ENCODE measurements around the gene SDC1.

DNA sequence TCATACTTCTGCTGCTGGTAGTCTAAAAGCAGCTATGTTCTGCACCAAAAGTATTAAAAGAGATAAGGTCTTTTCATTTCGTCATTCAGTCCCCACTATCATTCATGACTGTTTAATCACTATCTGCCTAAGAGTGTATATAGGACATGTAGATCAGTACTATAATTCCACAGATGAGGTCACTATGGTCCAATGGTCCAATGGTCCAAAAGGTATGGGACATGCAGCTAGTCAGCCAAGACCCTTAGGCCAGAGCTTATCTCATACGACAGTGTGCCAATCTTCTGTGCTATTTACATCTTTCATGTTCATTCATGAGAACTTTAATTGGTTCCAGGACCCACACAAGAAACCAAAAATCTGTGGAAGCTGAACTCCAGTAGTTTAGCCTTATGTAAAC is 42.6 kb upstream of the SDC1 start:
- TF ChIP-seq, protein P1, sequence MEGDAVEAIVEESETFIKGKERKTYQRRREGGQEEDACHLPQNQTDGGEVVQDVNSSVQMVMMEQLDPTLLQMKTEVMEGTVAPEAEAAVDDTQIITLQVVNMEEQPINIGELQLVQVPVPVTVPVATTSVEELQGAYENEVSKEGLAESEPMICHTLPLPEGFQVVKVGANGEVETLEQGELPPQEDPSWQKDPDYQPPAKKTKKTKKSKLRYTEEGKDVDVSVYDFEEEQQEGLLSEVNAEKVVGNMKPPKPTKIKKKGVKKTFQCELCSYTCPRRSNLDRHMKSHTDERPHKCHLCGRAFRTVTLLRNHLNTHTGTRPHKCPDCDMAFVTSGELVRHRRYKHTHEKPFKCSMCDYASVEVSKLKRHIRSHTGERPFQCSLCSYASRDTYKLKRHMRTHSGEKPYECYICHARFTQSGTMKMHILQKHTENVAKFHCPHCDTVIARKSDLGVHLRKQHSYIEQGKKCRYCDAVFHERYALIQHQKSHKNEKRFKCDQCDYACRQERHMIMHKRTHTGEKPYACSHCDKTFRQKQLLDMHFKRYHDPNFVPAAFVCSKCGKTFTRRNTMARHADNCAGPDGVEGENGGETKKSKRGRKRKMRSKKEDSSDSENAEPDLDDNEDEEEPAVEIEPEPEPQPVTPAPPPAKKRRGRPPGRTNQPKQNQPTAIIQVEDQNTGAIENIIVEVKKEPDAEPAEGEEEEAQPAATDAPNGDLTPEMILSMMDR (IDR thresholded peaks at IDR 0.05) = no peak
- TF ChIP-seq POLR2A (IDR thresholded peaks at IDR 0.05) = no peak
